Stimulated activated CD4-positive, alpha-beta T cell treated with anti-CD3 and anti-CD28 coated beads, TNF-alpha, amount 100 ng/mL, for 24 hours (primary cell): ENCODE results near the gene STK25.
"Not testable (repeated sequence)": the region's sequence is repeated elsewhere in the genome, so short reads cannot be mapped to it uniquely, and the experiment has no call there.

Experiments used
- DNase-seq, 3 experiments: peaks; one replicate each; pipeline ENCODE4 v3.0.0-alpha.2; 2020; ENCODE audit warnings: low read depth in 3 of 3

STK25 gene

DNA sequence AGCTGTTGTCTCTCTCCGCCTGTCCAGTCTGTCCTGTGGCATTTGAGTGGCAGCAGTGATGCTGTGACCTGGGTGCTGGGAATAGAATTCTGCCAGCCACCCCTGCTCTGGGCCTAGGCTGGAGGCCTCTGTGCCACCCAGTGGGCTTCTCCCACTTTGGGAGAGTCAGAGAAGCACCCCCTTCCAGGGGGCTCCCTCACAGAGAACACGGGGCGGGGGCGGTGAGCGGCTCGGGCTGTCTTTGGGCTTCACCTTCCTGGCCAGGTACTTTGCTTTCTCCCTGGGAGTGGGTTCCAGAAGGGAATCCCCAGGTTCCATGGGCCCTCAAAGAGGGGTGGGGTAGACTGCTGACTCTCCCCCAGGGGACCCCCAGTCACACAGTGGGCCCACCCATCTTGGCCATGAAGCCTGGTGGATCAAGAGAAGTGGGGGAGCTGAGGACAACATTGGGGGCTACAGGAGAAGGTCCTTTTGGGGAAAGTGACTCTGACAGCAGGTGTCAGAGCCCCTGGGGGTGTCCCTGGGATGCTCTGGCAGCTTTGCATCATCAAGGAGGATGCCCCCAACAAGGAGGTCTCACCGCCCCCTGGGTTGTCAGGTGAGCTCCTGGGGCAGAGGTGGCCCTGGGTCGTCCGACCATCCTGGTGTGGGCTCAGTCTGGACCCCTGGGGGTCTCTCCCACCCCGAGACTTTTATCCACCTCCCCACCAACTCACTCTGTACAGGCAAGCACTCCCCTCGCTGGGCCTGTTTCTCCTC is 31.4 kb upstream of the STK25 start:
- DNase-seq: no peak

GRCh38 chr2:241538838-241539615 is 30.6 kb upstream of the STK25 start:
- no peak for DNase-seq

DNA sequence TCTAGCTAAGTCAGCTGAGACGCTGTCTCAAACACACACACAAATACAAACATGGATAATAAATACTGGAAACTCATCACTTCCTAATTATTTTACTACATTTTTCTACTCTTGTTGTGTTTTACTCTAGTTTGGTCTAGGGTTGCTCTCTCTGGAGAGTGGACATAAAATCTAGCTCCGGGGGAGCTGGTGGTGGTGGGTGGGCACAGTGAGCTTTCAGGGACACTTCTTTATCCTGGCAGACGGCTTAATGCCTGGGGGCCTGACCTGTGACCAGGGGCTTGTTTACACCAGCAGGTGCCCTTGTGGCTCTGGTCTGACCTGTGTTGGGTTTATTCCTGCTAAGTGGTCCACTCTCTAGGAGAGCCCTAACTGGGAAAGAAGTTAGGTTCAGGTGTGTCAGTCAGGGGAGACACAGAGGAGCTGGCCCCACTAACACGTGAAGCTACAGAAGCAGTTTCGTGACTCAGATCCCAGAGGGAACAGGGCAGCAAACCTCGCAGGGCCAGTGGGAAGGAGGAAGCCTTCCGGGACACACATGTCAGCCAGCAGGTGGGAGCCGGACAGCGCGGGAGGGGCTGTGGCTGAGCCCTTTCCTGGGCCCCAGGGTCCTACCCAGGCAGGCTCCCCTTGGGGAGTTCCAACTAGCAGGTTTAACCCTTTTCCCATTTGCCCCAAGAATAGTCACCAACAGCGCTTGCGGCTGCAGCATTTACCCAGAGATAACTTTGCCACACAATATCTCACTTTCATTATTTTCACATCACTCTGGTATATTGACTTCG is 27.7 kb upstream of the STK25 start:
- DNase-seq: no peak

DNA sequence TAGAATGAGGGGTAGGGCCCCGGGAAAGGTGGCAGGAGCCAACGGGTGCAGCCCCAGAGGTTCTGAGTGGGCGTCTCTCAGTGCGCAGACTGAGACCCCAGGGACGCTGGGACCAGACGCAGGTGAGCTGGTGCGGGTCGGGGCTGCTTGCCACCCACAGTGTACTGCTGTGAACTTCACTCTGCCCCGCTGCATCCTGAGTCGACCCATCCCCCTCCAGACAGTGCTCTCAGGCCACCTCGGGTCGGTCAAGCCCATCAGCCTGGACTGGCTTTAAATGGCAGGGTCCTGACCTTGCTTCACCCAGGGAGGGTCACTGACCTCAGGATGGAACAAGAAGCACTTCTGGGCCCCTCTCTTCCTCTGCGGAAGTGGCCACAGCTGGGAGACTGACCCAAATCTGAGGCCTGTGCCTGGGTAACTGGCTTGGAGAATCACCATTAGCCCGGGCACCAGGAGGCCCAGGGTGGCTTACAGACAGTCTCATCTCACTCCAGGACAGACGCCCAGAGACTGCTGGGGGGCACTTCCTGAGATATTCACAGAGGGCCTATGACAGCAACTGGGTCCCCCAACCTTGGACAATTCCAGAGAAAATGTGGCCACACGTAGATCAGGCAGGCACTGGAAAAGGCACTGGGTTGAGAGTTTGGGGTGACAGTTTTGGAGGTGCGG is 26.5 kb upstream of the STK25 start:
- no peak for DNase-seq

GRCh38 chr2:241534293-241534692 is 25.9 kb upstream of the STK25 start:
- no peak for DNase-seq

DNA sequence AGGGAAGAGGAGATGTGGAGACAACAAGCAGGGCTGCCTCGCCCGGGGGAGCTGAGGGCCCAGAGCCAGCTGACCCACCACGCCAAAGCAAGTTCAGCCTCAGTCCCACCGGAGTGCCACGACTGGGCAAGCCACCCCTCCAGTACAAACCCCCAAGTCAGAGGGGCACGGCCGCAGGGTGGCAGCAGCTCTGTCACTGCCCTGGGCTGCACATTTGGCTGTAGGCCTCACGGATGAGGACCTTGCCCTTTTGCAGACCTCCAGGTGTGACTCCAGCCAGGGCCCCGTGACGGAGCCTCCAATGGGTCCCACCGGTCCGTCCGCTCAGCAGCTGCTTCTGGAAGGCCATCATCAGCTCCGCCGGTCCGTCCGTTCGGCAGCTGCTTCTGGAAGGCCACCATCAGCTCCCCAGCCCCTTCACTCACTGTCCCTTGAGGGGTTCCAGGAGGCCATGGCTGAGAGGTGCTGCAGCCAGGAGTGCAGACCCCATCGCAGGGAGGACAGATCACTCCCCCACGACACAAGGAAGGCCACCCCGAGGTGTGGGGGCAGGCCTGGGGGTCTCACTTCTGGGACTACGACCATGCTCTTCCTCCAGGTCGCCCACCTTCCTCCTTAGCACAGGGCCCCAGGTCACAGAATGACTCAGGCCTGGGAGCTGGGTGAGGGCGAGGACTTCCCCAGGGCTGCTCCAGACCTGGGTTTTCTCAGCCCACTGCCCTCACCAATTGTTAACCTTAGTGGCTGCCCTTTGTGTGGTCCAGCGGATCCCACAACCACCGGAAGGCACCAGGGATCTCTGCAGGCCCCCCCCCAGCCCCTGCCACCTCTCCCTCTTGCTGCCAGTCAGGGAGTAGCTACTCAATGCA is 24.6 kb upstream of the STK25 start:
- DNase-seq: no peak

- no peak for DNase-seq
These were observed 23.8 kb upstream of the STK25 start for GRCh38 chr2:241532168-241532567.

GRCh38 chr2:241531161-241531722 is 22.9 kb upstream of the STK25 start:
- no peak for DNase-seq

DNA sequence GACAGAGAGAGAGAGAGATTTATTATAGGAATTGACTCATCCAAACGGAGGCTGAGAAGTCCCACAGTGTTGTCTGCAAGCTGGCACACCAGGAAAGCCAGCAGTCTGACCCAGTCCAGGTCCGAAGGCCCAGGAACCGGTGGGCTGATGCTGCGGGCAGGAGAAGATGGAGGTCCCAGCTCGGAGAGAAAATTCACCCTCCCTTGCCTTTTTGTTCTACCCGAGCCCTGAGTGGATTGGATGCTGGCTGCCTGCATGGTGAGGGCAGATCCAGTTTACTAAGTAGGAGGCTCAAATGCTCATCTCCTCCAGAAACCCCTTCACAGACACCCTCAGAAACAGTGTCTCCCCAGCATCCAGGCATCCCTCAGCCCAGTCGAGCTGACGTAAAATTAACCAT is 22.2 kb upstream of the STK25 start:
- no peak for DNase-seq

GRCh38 chr2:241525818-241526780 is 17.7 kb upstream of the STK25 start:
- not testable (repeated sequence) for DNase-seq

DNA sequence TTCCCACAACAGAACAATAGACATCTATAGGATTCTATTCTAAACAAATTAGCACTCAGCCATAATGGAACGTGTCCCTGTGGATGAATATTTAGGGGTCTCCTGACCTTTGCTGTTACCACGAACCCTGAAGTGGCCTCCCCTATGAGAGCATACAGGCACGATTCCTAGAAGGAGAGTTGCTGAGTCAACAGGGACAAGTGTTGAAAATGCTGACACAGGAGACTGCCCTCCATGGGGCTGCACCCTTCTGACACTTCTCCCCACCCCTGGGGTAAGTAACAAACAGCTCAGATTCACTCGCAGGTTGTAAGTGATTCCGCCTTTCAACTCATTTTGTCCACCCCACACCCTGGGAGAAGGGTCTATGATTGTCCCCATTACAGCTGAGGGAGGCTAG is 14.1 kb upstream of the STK25 start:
- no peak for DNase-seq

GRCh38 chr2:241519669-241520068 is 11.3 kb upstream of the STK25 start:
- no peak for DNase-seq

DNA sequence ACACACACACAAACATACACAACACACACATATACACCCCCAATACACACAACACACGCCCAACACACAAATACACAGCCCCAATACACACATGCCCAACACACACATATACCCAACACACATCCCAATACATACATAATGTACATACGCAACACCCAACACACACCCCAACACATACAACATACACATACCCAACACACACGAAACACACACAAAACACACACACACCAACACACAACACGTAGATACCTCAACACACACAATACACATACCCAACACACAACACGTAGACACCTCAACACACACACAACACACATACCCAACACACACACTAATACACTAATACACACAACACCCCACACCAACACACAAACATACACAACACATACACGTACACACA is 8.9 kb upstream of the STK25 start:
- no peak for DNase-seq

GRCh38 chr2:241516520-241516965 is 8.2 kb upstream of the STK25 start:
- no peak for DNase-seq

GRCh38 chr2:241514986-241515737 is 6.8 kb upstream of the STK25 start:
- no peak for DNase-seq

DNA sequence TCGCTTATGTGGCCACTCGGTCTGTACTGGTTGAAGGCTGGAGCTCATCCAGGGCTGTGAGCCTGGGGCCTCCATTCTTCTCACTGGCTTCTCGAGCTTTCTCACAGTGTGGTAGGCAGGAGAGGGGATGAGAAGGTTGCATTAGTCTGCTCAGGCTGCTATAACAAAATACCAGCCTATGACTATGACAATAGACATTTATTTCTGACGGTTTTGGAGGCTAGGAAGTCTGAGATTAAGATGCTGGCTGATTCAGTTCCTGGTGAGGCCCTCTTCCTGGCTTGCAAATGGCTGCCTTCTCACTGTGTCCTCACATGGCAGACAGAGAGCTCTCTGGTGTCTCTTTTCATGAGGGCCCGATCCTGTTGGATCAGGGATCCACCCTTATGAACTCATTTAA is 6.2 kb upstream of the STK25 start:
- no peak for DNase-seq

GRCh38 chr2:241511091-241511741 is 2.8 kb upstream of the STK25 start:
- no peak for DNase-seq

DNA sequence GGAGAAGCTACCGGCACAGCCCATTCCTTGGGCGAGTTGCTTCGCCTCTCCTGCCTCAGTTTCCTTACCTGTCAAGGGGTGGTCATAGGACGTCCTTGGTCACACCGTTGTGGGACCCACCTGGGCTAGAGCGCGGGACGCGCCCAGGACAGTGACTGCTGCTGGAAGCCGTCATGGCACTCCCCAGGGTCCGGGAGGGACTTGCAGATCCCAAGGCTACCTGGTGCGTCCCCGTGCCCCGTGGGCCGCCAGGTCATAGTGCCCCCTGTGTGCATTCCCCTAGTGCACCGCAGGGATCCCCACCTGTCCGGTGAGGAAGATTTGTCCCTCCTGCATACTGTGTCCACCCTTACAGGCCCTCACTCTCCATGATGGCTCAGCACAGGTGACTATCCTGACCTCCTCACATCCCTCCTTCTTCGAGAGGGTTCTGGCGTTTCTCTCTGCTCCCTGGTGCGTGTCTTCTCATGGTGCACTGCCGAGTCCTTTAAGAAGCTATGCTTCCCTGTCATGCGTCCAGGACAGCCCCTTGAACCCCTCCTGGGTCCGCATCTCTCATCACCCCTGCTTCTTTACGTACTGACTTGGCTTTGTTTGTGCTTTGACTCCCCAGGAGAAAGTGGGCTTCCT is 886 bp upstream of the STK25 start:
- no peak for DNase-seq
